GM21786 (cell line): ENCODE results near the gene INPP4A.
A peak's percentile ranks its signal among the peaks of the same experiment; 100 is the strongest.

Source experiments
- ATAC-seq: cut with Tn5 transposase; IDR thresholded peaks from one replicate; pipeline ENCODE4 v1.9.1; 2021; ENCODE audit not compliant: unreplicated experiment

The INPP4A gene

GRCh38 chr2:98608962-98609604, 164.4 kb downstream of the INPP4A start:
- no peak for ATAC-seq

- no peak for ATAC-seq
Observed at GRCh38 chr2:98614024-98614739, 169.5 kb downstream of the INPP4A start.

- ATAC-seq = no peak
Observed at GRCh38 chr2:98615481-98615880, 170.8 kb downstream of the INPP4A start.

DNA sequence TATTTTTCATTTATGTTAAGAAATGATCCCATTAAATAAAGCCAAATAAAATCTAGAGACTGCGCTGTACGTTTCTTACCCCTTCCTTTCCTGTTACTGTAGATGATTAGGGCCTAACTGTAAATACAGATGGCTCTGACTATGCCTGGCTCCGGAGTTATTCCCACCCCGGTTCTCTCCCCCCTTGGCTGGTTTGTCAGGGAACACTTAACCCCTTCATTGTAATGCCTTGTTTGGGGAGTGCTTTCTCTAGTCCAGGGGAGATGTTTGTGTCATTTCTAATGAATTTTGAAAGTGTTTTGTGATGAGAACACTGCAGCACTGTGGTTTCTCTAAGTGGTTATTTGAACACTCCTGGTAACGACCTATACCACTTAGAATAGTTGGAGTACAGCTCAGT, 172.5 kb downstream of the INPP4A start:
- no peak for ATAC-seq

DNA sequence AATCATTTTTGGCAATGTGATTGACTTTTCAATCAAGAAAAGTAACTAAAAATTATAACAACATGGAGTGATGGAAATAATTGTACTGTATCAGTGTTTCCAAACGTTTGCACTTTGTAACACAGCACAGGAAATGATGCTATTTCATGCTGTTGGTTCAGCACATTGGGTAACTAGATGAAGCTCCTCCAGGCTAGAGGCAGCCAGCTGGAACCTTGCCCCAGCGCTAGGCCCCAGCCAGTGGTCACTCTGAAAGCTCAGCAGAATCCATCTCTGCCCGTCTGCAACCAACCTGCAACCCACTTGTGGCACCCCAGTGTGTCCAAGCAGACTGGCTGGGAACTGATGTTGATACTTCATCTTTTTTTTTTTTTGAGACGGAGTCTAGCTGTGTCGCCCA, 179.0 kb downstream of the INPP4A start:
- no peak for ATAC-seq

DNA sequence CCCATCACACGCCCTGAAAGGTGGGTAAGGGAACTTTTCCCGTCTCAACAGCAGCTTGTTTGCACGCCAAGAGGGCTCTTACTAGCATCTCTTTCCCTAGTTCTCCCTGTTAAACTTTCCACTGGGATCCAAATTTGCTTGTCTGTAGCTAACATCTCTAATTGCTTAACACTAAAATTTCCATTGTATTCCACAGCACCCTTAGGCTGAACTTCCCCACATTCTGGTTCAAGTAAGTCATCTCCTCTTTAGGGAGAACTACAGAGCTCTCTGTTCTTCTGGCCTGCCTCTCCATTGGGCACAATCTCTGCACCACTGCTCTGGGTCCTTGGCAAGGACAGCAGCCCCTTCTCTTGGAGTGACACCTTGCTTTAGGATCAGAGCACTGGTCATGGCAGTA, 187.7 kb downstream of the INPP4A start:
- no peak for ATAC-seq

DNA sequence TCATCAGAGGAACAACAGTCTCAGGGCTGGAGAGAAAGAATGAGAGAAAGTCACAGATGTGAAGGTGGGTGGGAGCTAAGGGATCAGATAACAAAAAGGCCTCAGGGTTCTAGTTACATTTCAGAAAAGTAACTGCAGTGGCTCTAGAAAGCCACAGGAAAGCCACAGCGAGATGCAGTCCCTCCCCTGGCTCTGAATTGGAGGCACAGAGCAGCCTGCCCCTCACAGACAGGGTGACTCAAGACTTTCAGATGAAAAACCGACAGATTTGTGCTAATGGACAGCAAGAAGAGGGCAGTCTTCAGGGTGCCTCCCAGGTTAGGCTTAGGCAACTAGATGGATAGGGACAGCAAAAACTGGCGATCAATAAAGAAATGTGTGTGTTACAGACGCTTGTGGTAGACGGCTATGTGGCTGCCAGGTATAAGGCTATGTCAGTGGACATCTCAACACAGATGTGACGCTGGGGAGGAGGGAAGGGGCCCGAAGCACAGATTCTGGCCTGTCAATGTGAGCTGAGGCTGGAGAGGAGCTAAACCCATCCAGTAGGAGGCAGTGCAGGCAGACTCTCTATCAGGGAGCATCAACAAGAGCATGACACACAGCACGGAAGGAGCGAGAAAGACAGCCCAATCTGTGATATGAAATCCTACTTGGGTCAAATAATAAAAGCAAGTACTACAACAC, 189.9 kb downstream of the INPP4A start:
- no peak for ATAC-seq

DNA sequence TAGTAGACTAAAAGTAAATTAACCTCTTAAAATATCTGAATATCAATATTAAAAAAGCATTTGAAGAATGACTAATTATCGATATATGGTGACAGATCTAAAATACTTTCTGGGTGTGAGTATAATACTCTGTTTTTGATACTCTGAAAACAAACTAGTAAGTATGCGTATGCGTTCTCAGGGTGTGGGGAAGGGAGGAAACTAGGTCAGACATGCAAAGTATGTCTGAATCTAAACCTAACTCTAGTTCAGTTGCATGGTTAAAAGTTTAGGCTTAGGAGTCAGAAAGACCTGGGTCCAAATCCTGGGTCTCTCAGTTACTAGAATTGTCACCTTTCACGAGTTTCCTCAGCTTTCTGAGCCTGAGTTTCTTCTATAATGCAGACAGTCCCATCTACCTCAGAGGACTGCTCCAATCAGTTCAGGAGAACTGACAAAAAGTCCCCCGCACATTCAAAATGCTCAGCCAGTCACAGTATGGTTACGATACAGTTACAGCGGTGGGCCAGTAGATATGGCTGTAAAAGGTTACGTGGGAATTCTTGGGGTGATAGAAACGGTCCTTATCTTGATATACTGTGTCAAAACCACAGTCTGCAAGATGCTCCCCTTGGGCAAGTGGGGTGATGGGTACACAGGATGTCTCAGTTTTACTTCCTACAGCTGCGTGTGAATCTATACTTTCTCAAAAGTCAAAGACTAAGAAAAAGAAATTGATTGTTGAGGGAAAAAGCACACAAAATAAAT, 192.9 kb downstream of the INPP4A start:
- ATAC-seq = peak; percentile 77

- no peak for ATAC-seq
Observed at GRCh38 chr2:98643496-98644100, 198.9 kb downstream of the INPP4A start.
